Measurements from ENCODE around the gene TENM3.

GRCh38 chr4:182197611-182198010 is 45.6 kb upstream of the TENM3 start:
- TF ChIP-seq POLR2A (IDR thresholded peaks at IDR 0.05) (no peak), CTCF (IDR thresholded peaks at IDR 0.05) (no peak)

All from esophagus squamous epithelium (tissue), 4 donors.